KOPT-K1 (cell line): ENCODE measurements around the gene RUNX1.

ENCODE experiments used
- H3K27ac ChIP-seq: fragments of 200-600 bp; sonication (generic); 2 replicates; pipeline ENCODE4 v1.5.1; 2016; ENCODE audit warnings: antibody characterized with exemption, mild to moderate bottlenecking, low read depth, low read length; ENCODE audit not compliant: poor library complexity, severe bottlenecking
- H3K36me3 ChIP-seq: fragments of 200-600 bp; sonication (generic); 2 replicates; pipeline ENCODE4 v1.5.1; 2017; ENCODE audit warnings: antibody characterized with exemption, mild to moderate bottlenecking, low read length, moderate library complexity; ENCODE audit not compliant: insufficient read depth
- H3K9me3 ChIP-seq: fragments of 200-600 bp; sonication (generic); 2 replicates; pipeline ENCODE4 v1.5.1; 2017; ENCODE audit warnings: antibody characterized with exemption, low read length, mild to moderate bottlenecking; ENCODE audit not compliant: insufficient read depth, poor library complexity, severe bottlenecking

Gene RUNX1

DNA sequence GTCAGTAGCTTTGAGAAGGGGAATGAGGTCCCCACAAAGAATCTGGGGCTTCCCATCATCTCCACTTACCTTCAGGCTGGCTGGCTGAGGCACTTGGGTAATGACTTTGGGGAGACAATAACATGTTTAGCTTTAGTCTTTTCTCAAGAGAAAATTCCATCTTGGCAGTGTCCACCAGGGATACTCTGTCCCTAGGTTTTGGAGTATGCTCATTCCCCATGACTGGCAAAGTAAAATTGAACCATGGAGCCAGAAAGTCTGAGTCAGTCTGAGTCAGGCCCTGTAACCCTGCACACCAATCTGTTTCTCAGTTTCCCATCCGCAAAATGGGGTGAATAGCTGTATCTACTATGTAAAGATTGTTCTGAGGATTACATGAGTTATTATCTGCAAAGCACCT is 28.2 kb downstream of the RUNX1 start:
- peak overlapping the region; percentile 98 for H3K27ac ChIP-seq
- H3K36me3 ChIP-seq: peaks cover 63% of the 10 kb centered on the region
- H3K9me3 ChIP-seq: no peaks in the 10 kb centered on the region

DNA sequence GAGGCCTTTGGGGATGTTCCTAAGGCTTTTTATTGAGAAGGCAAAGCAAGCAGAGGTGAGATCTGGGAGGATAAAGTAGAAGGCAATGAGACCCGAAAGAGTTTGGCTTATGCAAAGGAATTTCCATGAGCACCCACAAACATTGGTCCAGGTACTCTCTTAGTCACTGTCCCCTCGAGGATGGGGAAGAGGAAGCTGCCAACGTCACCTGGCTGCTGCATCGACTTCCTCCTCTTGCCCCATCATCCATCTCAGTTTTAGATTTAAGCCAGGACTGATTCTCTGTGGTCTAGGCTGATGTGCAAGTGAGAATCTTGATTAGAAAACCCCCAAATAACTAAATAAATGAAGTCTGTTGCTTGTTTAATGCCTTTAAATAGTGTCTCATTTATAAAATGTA is 28.7 kb downstream of the RUNX1 start:
- peaks cover 59% of the 10 kb centered on the region for H3K36me3 ChIP-seq
- H3K27ac ChIP-seq: peak overlapping the region; percentile 98

DNA sequence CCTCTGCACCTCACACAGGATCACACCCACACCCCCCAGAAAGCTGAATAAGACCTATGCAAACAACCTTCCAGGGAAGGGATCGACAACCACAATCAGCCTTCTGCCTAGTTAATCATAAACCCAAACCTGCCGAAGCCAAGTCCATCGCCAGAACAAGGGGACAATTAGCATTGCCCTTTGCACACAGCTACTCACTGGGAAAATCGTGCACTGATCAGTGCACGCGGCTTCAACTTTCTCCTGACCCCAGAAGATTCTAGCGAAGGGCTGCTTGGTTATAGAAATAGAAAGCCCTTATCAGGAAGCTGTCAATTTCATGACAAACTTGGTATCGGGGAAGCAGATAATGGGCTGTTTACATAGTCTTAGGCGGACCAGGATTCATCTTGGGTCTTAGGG is 29.5 kb downstream of the RUNX1 start:
- H3K36me3 ChIP-seq: peaks cover 58% of the 10 kb centered on the region
- H3K9me3 ChIP-seq: no peaks in the 10 kb centered on the region
- H3K27ac ChIP-seq: peak overlapping the region; percentile 98

More for the DNA sequence above, 28.7 kb downstream of the RUNX1 start:
- H3K9me3 ChIP-seq: no peaks in the 10 kb centered on the region

DNA sequence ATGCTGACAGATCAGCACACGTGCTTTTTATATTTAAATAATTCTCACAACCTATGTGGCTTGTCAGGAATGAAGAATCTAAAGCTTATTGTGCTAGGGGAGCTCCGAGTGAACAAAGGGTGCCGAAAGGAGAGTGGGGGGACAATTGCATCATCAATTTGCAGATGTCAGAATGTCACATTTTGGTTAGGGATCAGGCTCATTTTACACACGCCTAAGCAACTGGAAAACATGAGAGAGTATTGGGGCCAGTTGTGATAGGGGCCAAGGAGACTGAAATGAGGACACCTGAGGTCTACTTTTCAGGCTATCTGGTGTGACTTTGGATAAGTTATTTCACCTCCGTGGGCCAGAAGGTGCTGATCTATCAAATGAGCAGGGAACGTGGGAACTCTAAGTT is 31.8 kb downstream of the RUNX1 start:
- peak overlapping the region; percentile 98 for H3K27ac ChIP-seq
- H3K36me3 ChIP-seq: peaks cover 47% of the 10 kb centered on the region
- no peaks in the 10 kb centered on the region for H3K9me3 ChIP-seq

DNA sequence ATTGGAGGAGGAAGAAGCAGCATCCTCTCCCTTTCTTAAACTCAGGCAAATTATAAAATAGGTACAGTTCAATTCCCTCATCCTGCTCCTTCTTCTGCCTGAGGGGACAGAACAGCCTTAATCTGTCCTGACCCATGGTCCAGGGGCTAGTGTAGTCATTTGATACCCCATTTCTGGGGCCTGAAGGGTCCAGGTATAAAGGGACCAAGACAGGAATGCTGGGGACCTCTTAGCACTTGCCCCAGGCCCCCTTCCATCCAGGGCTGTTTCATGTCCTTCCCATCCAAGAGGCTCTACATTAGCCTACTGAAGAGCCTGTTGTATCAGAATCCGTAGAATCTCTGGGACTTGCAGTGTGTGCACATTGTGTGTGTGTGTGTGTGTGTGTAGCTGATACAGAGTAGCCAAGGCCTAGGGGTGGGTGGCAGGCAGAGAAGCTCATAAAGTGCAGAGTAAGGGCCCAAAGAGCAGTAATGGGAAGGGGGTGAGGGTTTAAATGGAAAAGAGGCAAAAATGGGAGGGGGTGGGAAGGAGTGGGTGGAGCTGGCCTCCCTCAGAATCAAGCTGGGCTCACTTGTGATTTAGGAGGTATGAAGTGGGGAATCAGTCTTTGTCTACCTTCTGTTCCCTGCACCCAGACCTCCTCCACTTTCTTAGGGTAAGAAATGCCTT is 32.4 kb downstream of the RUNX1 start:
- H3K27ac ChIP-seq: peak overlapping the region; percentile 98
- no peaks in the 10 kb centered on the region for H3K9me3 ChIP-seq
- peaks cover 41% of the 10 kb centered on the region for H3K36me3 ChIP-seq

DNA sequence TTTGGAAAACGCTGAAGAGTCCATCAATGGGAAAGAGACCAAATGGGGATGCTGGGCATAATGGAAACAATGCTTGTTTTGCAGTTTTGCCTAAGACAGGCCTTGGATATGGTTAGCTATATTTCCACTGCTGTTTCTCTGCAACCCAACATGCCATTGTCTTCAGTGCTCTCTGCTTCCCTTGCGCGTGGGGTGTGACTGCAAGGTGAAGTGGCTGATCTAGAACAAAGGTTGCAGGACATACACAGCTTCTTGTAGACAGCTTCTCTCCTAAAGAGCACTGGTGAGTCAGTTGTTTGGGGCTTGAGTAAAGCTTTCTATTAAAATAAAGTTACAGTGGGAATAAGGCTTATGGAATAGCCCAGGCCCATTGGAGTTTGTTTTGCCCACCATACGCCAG is 33.0 kb downstream of the RUNX1 start:
- Histone ChIP-seq H3K27ac (peak overlapping the region; percentile 98), H3K36me3 (peaks cover 35% of the 10 kb centered on the region)

DNA sequence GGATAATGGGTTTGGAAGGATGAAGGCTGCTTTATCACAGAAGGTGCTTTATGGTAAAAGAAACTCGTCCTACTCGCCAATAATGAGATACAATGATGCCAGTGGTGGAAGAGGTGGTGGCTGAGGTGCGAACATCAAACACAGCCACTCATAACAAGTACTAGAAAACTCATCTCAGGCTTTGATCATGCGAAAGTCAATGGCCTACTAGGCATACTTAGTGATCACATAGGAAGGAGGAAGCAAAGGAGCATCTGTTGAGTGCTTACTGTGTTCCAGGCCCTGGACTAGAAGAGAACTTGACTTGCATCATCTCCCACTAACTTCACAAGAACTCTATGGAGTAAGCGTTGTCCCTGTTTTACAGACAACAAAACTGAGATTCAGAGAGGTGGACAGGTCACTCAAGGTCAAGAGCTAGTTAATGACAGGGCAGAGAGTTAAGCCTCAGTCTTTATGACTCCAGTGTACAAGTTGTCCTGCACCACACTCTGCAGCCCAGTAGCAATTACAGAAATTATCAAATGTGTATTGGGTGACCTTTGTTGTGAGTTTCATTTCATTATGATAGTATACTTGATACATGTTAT is 33.6 kb downstream of the RUNX1 start:
- H3K27ac ChIP-seq: peak overlapping the region; percentile 98
- no peaks in the 10 kb centered on the region for H3K9me3 ChIP-seq
- peaks cover 30% of the 10 kb centered on the region for H3K36me3 ChIP-seq

More for the DNA sequence above, 33.0 kb downstream of the RUNX1 start:
- no peaks in the 10 kb centered on the region for H3K9me3 ChIP-seq

DNA sequence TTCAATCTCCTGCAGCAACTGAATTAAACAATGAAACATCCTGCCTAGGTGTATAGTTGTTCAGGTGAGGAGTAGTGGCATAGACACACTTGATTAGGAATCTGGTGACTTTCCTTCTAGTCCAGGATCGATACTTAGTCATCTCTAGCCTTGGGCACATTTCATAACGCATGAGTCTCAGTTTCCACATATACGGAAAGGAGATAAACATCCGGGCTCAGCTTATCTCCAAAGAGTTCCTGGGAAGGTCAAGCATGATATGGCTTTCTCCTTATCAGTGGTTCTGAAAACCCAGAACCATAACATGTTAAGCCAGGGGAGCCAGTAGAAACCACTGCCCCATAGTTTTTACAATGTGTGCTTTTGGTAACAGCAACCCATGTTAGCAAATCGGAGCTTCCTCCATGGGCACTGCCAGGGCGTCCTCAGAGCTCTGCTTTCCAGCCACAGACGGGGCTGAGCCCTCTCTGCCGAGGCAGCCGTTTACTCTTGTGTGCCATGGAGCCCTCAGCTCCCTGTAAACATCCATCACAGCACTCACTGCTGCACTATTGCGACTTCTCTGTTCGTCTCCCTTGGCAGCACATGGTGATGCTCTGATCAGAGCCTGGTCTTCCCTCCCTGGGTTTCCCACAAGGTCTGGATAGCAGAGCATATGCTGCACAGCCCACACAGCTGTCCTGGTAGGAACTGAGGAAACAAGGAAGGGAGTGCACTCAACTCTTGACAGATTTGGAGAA is 34.6 kb downstream of the RUNX1 start:
- Histone ChIP-seq H3K9me3 (no peaks in the 10 kb centered on the region), H3K36me3 (peaks cover 23% of the 10 kb centered on the region), H3K27ac (peak overlapping the region; percentile 98)

DNA sequence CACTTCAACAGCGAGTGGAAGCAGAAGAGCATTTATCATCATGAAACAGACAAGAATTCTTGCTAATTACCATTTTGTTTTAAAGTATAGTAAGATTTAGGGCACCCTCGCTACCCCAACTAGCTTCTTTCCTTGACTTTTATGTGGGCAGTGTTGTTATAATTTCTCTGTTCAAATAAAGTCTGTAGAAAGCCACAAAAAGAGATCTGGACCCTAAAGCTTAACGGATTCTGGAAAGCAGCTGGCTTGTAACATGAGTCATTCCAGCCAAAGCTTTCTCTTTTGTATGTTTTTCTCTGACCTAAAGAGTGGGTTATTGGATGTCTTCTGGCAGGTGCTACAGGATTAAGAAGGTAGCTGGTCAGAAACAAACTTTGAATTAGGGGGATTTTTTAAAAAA is 37.4 kb downstream of the RUNX1 start:
- H3K27ac ChIP-seq: peak overlapping the region; percentile 98
- H3K36me3 ChIP-seq: peaks cover 30% of the 10 kb centered on the region
- H3K9me3 ChIP-seq: no peaks in the 10 kb centered on the region

DNA sequence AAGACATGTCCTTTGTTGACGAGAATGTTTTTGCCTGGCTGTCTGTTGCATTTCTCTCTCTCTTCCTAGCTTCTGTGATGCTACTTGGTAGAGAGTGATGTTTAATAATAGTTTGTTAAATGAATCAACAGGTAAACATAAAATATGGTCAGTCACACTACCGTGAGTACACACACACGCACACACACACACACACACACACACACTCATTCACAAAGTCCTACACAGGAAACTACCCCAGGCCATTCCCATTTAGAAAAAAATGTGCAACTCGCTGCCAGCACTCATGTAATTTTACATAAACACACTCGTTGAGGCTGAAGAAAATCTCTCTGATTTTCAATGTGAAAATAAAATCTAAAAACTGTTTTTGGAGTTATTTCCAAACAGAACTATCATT is 38.7 kb downstream of the RUNX1 start:
- H3K27ac ChIP-seq: peak overlapping the region; percentile 98
- H3K36me3 ChIP-seq: peaks cover 35% of the 10 kb centered on the region
- no peaks in the 10 kb centered on the region for H3K9me3 ChIP-seq

DNA sequence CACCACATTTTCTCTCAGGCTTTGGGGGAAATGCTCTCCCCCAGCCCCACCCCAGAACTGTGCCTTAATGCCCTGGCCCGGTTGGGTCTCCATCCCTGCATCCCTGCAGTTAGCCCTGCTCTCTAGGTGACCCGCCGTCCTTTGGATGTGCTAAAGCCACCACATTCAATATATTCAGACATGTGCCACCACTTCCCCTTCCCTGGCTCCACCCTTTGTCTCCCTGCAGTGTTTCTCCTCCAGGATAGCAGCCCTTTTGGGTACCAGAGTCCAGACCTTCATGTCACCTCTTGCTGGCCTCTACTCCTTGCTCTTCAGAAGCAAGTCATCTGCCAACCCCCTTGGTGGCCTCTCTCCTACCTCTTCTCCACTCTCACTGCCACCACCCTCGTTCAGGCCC is 41.8 kb downstream of the RUNX1 start:
- H3K36me3 ChIP-seq: peaks cover 36% of the 10 kb centered on the region
- H3K27ac ChIP-seq: peak overlapping the region; percentile 98
- no peaks in the 10 kb centered on the region for H3K9me3 ChIP-seq

DNA sequence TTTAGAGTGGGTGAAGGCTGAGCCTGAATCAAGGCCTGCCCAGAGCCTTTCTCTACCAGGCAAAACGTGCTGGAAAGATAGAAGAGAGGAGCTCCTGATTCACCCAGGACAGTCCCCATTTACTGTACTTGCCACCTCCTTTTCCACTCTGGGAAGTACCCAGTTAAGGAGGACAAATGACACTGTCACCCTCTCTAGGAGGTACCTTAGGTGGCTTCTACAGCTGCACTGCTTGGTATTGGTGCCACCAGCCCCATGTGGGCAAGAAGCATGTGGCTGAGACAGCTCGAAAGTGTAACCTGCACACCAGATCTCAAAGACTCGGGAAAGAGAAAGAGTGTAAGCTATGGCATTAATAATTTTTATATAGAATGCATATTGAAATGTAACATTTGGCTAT is 42.3 kb downstream of the RUNX1 start:
- H3K27ac ChIP-seq: peak overlapping the region; percentile 98
- peaks cover 36% of the 10 kb centered on the region for H3K36me3 ChIP-seq

DNA sequence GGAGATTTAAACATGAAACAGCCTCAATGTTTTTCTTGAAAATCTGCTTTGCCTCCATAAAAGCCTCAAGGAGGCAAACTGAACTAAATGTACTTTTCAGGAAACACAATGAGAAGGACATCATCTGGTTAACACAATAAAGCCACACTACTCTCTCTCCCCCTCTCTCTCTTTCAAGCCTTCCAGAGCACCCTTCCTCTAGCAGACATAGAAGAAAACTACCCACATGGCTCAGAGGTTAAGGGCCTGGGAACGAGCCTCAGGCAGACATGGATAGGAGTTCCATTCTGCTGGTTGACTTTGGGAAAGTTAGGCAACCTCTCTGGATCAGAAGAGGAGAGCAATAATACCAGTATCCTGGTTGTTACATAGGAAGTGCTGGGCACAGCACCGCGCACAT is 42.9 kb downstream of the RUNX1 start:
- H3K27ac ChIP-seq: peak overlapping the region; percentile 98
- no peaks in the 10 kb centered on the region for H3K9me3 ChIP-seq

More for the DNA sequence above, 42.3 kb downstream of the RUNX1 start:
- H3K9me3 ChIP-seq: no peaks in the 10 kb centered on the region

DNA sequence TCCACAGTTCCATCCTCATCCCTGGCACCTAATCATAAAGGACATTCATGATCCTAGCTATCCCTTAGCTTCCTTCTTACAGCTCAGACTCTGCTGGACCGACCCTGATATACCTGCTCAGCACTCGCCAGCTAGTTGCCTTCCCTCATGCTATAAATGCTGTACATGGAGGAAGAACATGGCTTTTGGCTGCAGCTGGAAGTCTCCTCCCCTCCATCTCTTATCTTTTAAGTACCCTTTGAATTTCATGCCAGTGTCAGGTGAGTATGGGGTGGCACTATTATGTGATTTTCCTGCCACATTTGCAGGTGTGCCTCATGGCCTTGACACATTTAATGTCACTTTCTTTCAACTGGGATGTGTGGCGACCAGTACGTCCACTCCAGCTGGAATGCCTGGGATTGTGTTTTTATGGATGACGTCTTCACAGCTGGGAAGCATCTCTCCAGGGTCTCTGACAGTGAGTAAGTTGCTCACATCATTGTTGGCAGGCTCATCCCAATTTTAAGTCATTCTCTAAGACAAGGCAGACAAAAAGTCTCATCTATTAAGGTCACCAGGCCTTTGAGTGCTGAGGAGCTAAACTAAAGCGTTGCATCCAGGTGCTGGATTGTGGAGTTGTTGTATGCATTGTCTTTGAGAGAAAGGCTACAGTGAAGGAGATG is 43.4 kb downstream of the RUNX1 start:
- H3K9me3 ChIP-seq: no peaks in the 10 kb centered on the region
- H3K36me3 ChIP-seq: peaks cover 36% of the 10 kb centered on the region
- peak overlapping the region; percentile 98 for H3K27ac ChIP-seq

More for the DNA sequence above, 42.9 kb downstream of the RUNX1 start:
- H3K36me3 ChIP-seq: peaks cover 36% of the 10 kb centered on the region

DNA sequence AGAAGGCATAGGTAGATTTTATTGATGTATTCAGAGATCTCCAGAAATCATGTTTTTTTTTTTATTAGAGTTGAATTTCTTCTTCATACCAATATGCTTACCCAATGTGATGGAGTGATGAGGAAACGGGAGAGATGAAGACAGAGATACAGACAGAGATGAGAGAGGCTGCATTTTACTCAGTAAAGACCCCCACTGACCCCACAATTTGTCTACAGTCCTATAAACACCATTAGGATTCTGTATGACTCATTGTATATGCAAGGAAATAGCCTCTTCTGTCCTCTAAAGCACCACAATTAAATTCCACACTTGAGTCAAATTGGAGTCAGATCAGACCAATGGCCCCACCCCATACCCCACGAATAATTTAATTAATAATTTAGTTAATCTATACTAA is 44.0 kb downstream of the RUNX1 start:
- H3K36me3 ChIP-seq: peaks cover 36% of the 10 kb centered on the region

More for the DNA sequence above, 44.0 kb downstream of the RUNX1 start:
- Histone ChIP-seq H3K9me3 (no peaks in the 10 kb centered on the region), H3K27ac (peak overlapping the region; percentile 98)
